Breast epithelium (tissue), 4 donors: ENCODE data around the gene TK1. TPM values are rescaled to one million over a fixed set of nuclear protein-coding genes. Genes with fewer than 3 reads are reported as not detected.
A peak's percentile ranks its signal among the peaks of the same experiment; 100 is the strongest.

Experiments
- DNase-seq, 2 donors: peaks; one replicate each; pipeline ENCODE4 v3.0.0-alpha.2; 2019; ENCODE audit warnings: low spot score in 2 of 2
- H3K27ac ChIP-seq, 2 donors: fragments of 200-600 bp; sonication (generic) in 1 of 2; one replicate each; pipeline ENCODE4 v1.5.1; 2016 to 2019; ENCODE audit warnings: mild to moderate bottlenecking in 1 of 2
- H3K27me3 ChIP-seq, 2 donors: fragments of 200-600 bp; sonication (generic) in 1 of 2; one replicate each; pipeline versions ENCODE4 v1.5.1 to v1.6.0; 2017 to 2019; ENCODE audit warnings: control low read depth in 1 of 2, mild to moderate bottlenecking in 1 of 2
- H3K36me3 ChIP-seq: fragments of 200-600 bp; one replicate; pipeline ENCODE4 v1.5.1; 2019
- H3K4me1 ChIP-seq, 2 donors: fragments of 200-600 bp; sonication (generic); one replicate each; pipeline ENCODE4 v1.5.1; 2016 to 2019; ENCODE audit warnings: control low read depth in 1 of 2
- H3K4me3 ChIP-seq, 3 donors: fragments of 200-600 bp; sonication (generic); 1 replicate in 2 of 3; 2 replicates in 1 of 3; pipeline ENCODE4 v1.5.1; 2016 to 2019; ENCODE audit warnings: mild to moderate bottlenecking in 3 of 3, moderate library complexity in 2 of 3
- H3K9me3 ChIP-seq, 2 donors: fragments of 200-600 bp; sonication (generic) in 1 of 2; one replicate each; pipeline ENCODE4 v1.5.1; 2016 to 2019; ENCODE audit warnings: control low read depth in 1 of 2
- CTCF ChIP-seq, 3 donors: fragments of 450-650 bp; IDR thresholded peaks; one replicate each; pipeline ENCODE4 v1.5.1; 2016 to 2017; ENCODE audit warnings: antibody characterized with exemption in 3 of 3, mild to moderate bottlenecking in 3 of 3, moderate library complexity in 3 of 3
- POLR2A ChIP-seq: fragments of 450-650 bp; IDR thresholded peaks from one replicate; pipeline ENCODE4 v1.6.1; 2016; ENCODE audit warnings: antibody characterized with exemption, mild to moderate bottlenecking, moderate library complexity
- POLR2AphosphoS5 ChIP-seq, 3 donors: sonication (generic); formaldehyde crosslinking; IDR thresholded peaks; one replicate each; pipeline ENCODE4 v1.6.1; 2017; ENCODE audit warnings: antibody characterized with exemption in 3 of 3
- intact Hi-C: fragments of 100-400 bp; cut with DNase I; formaldehyde crosslinking; loops from one replicate; pipeline ENCODE4 v1.15.1; 2023; ENCODE audit warnings: low total_unique reads
- total RNA-seq, 3 donors: library from RNA; depleted of rRNA; stranded (reverse); fragments of >200 nt; gene quantifications; one replicate each; pipeline ENCODE4 v1.1.0, GENCODE V29; 2016

The TK1 gene
- total RNA-seq, 3 donors from 2014 or later = 2.6 to 5.6 (median 3.7) TPM

- intact Hi-C loops = loop anchor here (5.0 kb wide), 1 partner anchor 1492 kb away; no protein-coding TSS in a partner anchor
- Histone ChIP-seq H3K27me3 (no peaks in the 10 kb centered on the region), H3K4me3 (no peak overlapping the region), H3K4me1 (no peaks in the 10 kb centered on the region), H3K27ac (no peak overlapping the region), H3K9me3 (no peaks in the 10 kb centered on the region), H3K36me3 (no peaks in the 10 kb centered on the region)
- TF ChIP-seq POLR2A (no peak), POLR2AphosphoS5 (IDR thresholded peaks at IDR 0.05) (no peak), CTCF (IDR thresholded peaks at IDR 0.05) (no peak)
- no peak for DNase-seq
Observed at GRCh38 chr17:78205124-78205775, 18.4 kb upstream of the TK1 start.

GRCh38 chr17:78204387-78205123 lies 17.7 kb upstream of the TK1 start:
- H3K4me1 ChIP-seq = peaks cover 0 to 3% of the 10 kb centered on the region in 2 donors
- no peak overlapping the region for H3K4me3 ChIP-seq
- H3K27ac ChIP-seq = no peak overlapping the region
- DNase-seq = no peak
- H3K36me3 ChIP-seq = no peaks in the 10 kb centered on the region
- no peaks in the 10 kb centered on the region for H3K27me3 ChIP-seq
- H3K9me3 ChIP-seq = no peaks in the 10 kb centered on the region
- intact Hi-C loops = loop anchor here (5.0 kb wide), 1 partner anchor 1493 kb away; no protein-coding TSS in a partner anchor
- TF ChIP-seq POLR2A (no peak), CTCF (IDR thresholded peaks at IDR 0.05) (no peak), POLR2AphosphoS5 (IDR thresholded peaks at IDR 0.05) (no peak)

- H3K4me3 ChIP-seq = no peak overlapping the region
- DNase-seq = no peak
- H3K36me3 ChIP-seq = no peaks in the 10 kb centered on the region
- H3K27ac ChIP-seq = no peak overlapping the region
- peaks cover 0 to 7% of the 10 kb centered on the region in 2 donors for H3K4me1 ChIP-seq
- H3K27me3 ChIP-seq = no peaks in the 10 kb centered on the region
- no peaks in the 10 kb centered on the region for H3K9me3 ChIP-seq
- TF ChIP-seq POLR2A (no peak), POLR2AphosphoS5 (IDR thresholded peaks at IDR 0.05) (no peak), CTCF (IDR thresholded peaks at IDR 0.05) (no peak)
- intact Hi-C loops = no loop called here
Observed at GRCh38 chr17:78202666-78203065, 15.8 kb upstream of the TK1 start.

GRCh38 chr17:78200451-78200850 lies 13.6 kb upstream of the TK1 start:
- Histone ChIP-seq H3K36me3 (no peaks in the 10 kb centered on the region), H3K27ac (peak overlapping the region; percentile 77 to 86), H3K4me1 (peaks cover 0 to 7% of the 10 kb centered on the region in 2 donors), H3K9me3 (no peaks in the 10 kb centered on the region), H3K4me3 (no peak overlapping the region), H3K27me3 (no peaks in the 10 kb centered on the region)
- TF ChIP-seq POLR2A = no peak
- no peak for TF ChIP-seq CTCF (IDR thresholded peaks at IDR 0.05)
- TF ChIP-seq POLR2AphosphoS5 (IDR thresholded peaks at IDR 0.05) = no peak
- DNase-seq = no peak
- intact Hi-C loops = no loop called here
